ENCODE data around the gene WDFY4. TPM values are rescaled to one million over a fixed set of nuclear protein-coding genes. Genes with fewer than 3 reads are reported as not detected.

The WDFY4 gene
- total and polyA plus RNA-seq, 2 donors (not counting 1 experiment from before 2014, with no cell fraction given), result 0.06 to 0.66 TPM

- H3K4me1 ChIP-seq (ENCODE audit: control insufficient read depth, extremely low read depth, insufficient read depth, low read length), result no peaks in the 10 kb centered on the region
- H3K36me3 ChIP-seq (ENCODE audit: control insufficient read depth, insufficient read depth, low read length), result no peaks in the 10 kb centered on the region
- no peak overlapping the region for H2AFZ ChIP-seq (ENCODE audit: low read length)
- TF ChIP-seq CTCF (conservative IDR thresholded peaks at IDR 0.05 in 1 of 2, IDR thresholded peaks at IDR 0.05 in 1 of 2; ENCODE audit: low read depth in 1 of 2, low read length in 2 of 2) (no peak), EZH2 (IDR thresholded peaks at IDR 0.05; ENCODE audit: low read length, missing control alignments) (no peak)
- H4K20me1 ChIP-seq (ENCODE audit: control insufficient read depth, extremely low read depth, insufficient read depth, low read length), result peaks cover 1% of the 10 kb centered on the region
- H3K27me3 ChIP-seq (ENCODE audit: control insufficient read depth, insufficient read depth, low read length), result no peaks in the 10 kb centered on the region
- H3K9ac ChIP-seq (ENCODE audit: insufficient read depth, low read length), result no peak overlapping the region
- no peaks in the 10 kb centered on the region for H3K9me3 ChIP-seq (ENCODE audit: control insufficient read depth, insufficient read depth, low read depth, low read length)
- H3K79me2 ChIP-seq (ENCODE audit: control insufficient read depth, insufficient read depth, low read length), result no peaks in the 10 kb centered on the region
- H3K27ac ChIP-seq (ENCODE audit: insufficient read depth, low read length), result no peak overlapping the region
- H3K4me2 ChIP-seq (ENCODE audit: extremely low read depth, insufficient read depth, low read length), result no peak overlapping the region
- no peak overlapping the region for H3K4me3 ChIP-seq (replicated peaks in 1 of 4; ENCODE audit: control extremely low read depth in 1 of 4, insufficient read depth in 1 of 4, low read depth in 3 of 4, low read length in 4 of 4)
- DNase-seq (ENCODE audit: low read depth in 2 of 2), result no peak
Measured at GRCh38 chr10:48926255-48926654, 241.6 kb downstream of the WDFY4 start.

GRCh38 chr10:48926764-48927540 is 242.3 kb downstream of the WDFY4 start:
- H3K4me3 ChIP-seq (replicated peaks in 1 of 4; ENCODE audit: control extremely low read depth in 1 of 4, insufficient read depth in 1 of 4, low read depth in 3 of 4, low read length in 4 of 4), result no peak overlapping the region
- H3K36me3 ChIP-seq (ENCODE audit: control insufficient read depth, insufficient read depth, low read length), result no peaks in the 10 kb centered on the region
- H3K4me1 ChIP-seq (ENCODE audit: control insufficient read depth, extremely low read depth, insufficient read depth, low read length), result no peaks in the 10 kb centered on the region
- H3K27me3 ChIP-seq (ENCODE audit: control insufficient read depth, insufficient read depth, low read length), result no peaks in the 10 kb centered on the region
- no peak overlapping the region for H2AFZ ChIP-seq (ENCODE audit: low read length)
- no peaks in the 10 kb centered on the region for H3K9me3 ChIP-seq (ENCODE audit: control insufficient read depth, insufficient read depth, low read depth, low read length)
- H3K27ac ChIP-seq (ENCODE audit: insufficient read depth, low read length), result no peak overlapping the region
- H3K79me2 ChIP-seq (ENCODE audit: control insufficient read depth, insufficient read depth, low read length), result no peaks in the 10 kb centered on the region
- TF ChIP-seq CTCF (conservative IDR thresholded peaks at IDR 0.05 in 1 of 2, IDR thresholded peaks at IDR 0.05 in 1 of 2; ENCODE audit: low read depth in 1 of 2, low read length in 2 of 2) (no peak), EZH2 (IDR thresholded peaks at IDR 0.05; ENCODE audit: low read length, missing control alignments) (no peak)
- no peak overlapping the region for H3K9ac ChIP-seq (ENCODE audit: insufficient read depth, low read length)
- no peak for DNase-seq (ENCODE audit: low read depth in 2 of 2)
- peaks cover 1% of the 10 kb centered on the region for H4K20me1 ChIP-seq (ENCODE audit: control insufficient read depth, extremely low read depth, insufficient read depth, low read length)
- no peak overlapping the region for H3K4me2 ChIP-seq (ENCODE audit: extremely low read depth, insufficient read depth, low read length)

- H3K4me1 ChIP-seq (ENCODE audit: control insufficient read depth, extremely low read depth, insufficient read depth, low read length), result no peaks in the 10 kb centered on the region
- DNase-seq (ENCODE audit: low read depth in 2 of 2), result no peak
- H3K9ac ChIP-seq (ENCODE audit: insufficient read depth, low read length), result no peak overlapping the region
- H3K79me2 ChIP-seq (ENCODE audit: control insufficient read depth, insufficient read depth, low read length), result no peaks in the 10 kb centered on the region
- no peaks in the 10 kb centered on the region for H4K20me1 ChIP-seq (ENCODE audit: control insufficient read depth, extremely low read depth, insufficient read depth, low read length)
- no peak overlapping the region for H3K27ac ChIP-seq (ENCODE audit: insufficient read depth, low read length)
- H3K36me3 ChIP-seq (ENCODE audit: control insufficient read depth, insufficient read depth, low read length), result no peaks in the 10 kb centered on the region
- no peak overlapping the region for H3K4me3 ChIP-seq (replicated peaks in 1 of 4; ENCODE audit: control extremely low read depth in 1 of 4, insufficient read depth in 1 of 4, low read depth in 3 of 4, low read length in 4 of 4)
- no peaks in the 10 kb centered on the region for H3K9me3 ChIP-seq (ENCODE audit: control insufficient read depth, insufficient read depth, low read depth, low read length)
- no peak overlapping the region for H2AFZ ChIP-seq (ENCODE audit: low read length)
- no peak for TF ChIP-seq CTCF (conservative IDR thresholded peaks at IDR 0.05 in 1 of 2, IDR thresholded peaks at IDR 0.05 in 1 of 2; ENCODE audit: low read depth in 1 of 2, low read length in 2 of 2)
- no peak for TF ChIP-seq EZH2 (IDR thresholded peaks at IDR 0.05; ENCODE audit: low read length, missing control alignments)
- H3K27me3 ChIP-seq (ENCODE audit: control insufficient read depth, insufficient read depth, low read length), result no peaks in the 10 kb centered on the region
- no peak overlapping the region for H3K4me2 ChIP-seq (ENCODE audit: extremely low read depth, insufficient read depth, low read length)
Measured at GRCh38 chr10:48929413-48929990, 244.8 kb downstream of the WDFY4 start.
